Measurements from ENCODE around the gene ATG9A.

Gene ATG9A

DNA sequence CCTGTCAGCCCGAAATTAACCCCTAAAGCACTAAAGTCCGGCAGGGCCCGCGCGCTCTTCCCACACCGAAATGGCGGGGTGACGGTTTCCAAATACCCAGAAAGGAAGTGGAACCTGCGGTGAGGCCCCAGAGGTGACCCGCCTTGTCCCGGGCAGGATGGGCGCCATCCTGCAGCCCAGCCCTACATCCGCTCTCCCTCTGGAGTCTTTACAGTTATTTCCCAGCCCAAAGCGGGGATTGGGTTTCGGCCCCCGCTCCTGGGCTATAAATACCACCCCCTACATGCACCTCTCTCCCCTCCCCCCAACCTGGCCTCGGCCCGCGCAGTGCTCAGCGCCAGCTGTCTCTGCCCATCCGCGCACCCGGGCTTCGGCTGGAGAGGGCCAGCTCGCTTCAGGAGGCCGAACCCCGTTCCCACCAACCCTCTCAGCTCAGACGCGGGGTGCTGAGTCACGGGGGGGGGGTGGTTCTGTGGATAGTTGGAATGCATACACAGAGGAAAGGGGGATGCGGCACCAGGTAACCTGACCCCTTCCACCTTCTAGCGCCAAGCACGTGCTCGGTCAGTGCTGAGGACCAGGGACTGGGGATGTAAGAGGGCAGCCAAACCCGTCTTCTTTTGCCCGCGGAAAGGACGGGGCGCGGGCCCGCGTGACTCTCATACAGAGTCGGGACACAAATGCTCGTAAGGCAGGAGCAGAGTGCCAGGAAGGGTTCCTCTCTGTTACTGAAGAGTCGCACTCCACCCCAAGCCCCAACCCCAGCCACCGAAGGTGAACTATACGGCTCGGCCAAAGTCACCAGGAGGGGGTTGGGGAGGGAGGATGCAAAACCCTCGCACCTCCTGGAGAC is 23.7 kb upstream of the ATG9A start, which contains the start of gene TUBA4B:
Gene TUBA4B, plus strand, starts transcription at position 344 of the 853 bp plus-strand sequence. Its CDS starts 165 bp downstream, at position 509.
- DNase-seq: no peak

DNA sequence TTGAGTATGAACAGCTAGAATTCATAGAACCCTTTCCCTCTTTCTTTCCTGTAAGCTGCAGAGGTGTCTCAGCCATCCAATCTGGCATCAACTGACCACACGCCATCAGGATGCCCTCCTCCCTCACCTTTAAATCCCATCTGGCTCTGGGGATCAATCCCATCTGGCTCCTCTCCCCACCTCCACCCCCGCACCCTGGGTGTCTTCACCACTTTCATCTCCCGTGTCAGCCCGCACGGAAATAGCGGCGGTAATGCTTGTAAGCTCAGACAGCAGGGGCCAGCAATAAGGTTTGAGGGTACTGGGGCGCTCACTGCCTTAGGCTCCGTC is 23.1 kb upstream of the ATG9A start:
- no peak for DNase-seq

DNA sequence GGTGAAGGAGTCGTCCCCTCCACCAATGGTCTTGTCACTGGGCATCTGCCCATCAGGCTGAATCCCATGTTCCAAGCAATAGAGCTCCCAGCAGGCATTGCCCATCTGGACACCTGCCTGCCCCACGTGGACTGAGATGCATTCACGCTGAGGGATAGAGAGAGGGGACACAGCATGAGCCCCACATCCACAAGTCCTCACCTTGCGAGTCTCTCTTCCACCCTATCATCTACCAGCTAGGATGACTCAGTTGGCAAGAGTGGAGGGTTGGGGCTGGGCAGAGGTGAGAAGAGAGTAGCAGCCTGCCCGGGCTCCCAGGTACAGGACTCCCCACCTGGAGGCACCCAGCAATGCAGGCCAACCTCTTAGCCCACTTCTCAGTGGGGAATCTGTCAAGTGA is 22.6 kb upstream of the ATG9A start:
- DNase-seq: no peak

DNA sequence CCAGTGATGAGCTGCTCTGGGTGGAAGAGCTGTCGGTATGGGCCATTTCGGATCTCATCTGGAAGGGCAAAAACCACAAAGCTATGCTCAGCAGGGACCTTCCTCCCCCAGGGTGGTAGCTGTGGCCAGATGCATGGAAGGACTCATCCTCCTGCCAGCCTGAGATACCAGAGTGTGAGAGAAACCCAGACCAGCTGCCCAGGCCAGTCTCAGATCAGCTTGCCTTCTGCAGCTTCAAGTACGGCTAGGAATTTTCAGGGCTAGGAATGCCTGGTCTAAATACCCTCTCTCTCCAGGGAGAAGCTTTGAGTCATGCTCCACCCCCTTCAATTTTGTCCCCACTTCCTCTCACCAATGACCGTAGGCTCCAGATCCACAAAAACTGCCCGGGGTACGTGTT is 22.2 kb upstream of the ATG9A start:
- no peak for DNase-seq

DNA sequence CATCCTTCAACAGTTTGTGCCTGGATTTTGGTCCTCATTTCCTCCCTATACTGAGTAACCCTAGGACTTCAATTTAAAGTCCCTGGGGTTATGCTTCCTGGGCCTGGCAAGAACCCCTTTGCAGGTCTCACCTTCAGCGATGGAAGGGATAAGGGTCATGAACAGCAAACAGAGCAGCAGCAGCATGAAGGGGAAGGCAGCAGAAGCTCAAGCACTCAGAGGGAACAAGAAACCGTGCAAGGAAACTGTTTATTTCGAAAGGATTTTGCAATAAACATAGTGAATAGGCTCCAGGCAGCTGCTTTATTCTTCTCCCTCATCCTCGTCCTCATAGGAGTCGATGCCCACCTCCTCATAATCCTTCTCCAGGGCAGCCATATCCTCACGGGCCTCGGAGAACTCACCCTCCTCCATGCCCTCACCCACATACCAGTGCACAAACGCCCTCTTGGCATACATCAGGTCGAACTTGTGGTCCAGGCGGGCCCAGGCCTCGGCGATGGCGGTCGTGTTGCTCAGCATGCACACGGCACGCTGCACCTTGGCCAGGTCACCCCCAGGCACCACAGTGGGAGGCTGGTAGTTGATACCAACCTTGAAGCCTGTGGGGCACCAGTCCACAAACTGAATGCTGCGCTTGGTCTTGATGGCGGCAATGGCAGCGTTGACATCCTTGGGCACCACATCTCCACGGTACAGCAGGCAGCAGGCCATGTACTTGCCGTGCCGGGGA is 20.8 kb upstream of the ATG9A start:
- no peak for DNase-seq

DNA sequence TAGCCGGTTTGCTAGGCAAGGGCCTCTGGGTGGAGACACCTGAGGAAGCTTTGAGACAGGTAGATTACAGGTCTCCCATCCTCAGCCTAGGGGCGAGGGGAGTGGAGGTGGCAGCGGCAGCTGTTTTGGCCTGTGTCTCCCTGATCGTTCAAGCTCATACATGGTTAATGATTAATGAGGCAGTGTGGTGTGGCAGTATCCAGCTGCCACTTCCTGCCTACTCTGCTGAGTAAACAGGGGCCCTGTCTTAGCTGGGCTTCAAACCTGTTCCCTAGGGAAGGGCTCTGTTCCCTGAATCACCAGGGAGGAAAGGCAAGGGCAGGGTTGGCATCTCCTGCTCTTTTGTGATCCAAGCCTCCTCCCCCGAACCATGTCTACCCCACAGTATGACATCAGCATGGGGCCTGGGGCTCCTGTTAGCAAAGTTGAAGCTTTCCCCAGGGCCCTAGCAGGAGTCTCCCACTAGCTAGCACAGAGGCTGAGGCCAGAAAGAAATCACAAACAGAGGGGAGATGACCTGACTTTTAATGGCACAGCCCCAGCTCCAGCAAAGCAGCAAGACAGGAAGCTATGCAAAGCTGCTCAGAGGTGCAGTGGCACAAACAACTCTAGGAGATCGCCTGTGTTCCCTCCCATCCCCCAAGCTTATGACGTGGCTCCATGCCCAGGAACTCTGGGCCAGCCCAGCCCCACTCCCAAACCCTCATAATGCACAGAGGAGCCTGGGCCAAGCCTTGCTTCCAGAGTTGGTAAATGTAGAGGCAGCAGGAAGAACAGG is 20.0 kb upstream of the ATG9A start:
- DNase-seq: peak; percentile 53 to 67

DNA sequence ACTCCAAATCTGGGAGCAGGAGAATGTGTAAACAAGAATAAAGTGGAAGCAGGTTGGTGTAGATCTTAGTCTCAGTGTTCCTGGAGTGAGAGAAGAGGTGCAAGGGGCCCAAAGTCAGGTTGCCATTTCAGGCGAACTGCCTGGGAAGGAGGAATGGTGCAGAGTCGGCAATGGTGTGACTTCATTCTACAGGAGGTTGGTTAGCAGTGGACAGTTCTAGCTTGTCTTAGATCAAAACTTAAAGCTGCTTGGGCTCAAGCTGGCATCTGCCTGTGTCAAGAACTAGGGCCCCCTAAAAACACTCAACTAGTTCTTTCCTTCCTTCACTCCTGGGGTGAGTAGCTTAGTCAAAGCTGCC is 19.4 kb upstream of the ATG9A start:
- no peak for DNase-seq

DNA sequence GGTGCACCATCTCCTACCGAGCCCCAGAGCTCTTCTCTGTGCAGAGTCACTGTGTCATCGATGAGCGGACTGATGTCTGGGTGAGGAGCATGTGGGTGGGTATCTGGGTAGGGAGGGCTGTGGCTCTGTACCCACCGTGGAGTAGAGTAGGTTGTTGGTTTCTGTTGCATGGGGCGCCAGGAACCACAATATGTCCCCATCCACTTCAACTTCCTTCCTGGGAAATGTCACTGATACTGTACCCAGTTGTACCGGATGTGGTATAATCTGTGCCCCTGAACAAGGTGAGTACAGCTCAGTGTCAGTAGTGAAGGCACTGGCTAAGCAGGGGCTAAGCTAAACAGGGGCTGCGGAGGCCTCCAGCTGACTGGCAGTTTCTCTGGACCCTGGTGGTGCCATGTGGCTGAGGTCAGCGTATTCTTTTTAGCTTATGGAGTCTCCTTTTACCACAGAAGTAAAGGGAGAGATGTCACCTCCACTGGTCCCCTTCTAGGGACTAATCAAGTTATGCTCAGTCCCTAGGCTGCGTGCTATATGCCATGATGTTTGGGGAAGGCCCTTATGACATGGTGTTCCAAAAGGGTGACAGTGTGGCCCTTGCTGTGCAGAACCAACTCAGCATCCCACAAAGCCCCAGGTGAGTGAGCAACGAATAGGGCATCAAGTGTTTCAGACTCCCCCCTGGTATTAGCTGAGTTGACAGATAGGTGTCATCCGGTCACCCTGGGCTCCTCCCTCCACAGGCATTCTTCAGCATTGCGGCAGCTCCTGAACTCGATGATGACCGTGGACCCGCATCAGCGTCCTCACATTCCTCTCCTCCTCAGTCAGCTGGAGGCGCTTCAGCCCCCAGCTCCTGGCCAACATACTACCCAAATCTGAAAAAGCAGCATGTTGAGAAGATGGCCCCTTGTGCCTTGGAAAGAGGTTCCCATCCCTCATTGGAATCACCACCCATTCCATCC is 18.5 kb upstream of the ATG9A start:
- no peak for DNase-seq

DNA sequence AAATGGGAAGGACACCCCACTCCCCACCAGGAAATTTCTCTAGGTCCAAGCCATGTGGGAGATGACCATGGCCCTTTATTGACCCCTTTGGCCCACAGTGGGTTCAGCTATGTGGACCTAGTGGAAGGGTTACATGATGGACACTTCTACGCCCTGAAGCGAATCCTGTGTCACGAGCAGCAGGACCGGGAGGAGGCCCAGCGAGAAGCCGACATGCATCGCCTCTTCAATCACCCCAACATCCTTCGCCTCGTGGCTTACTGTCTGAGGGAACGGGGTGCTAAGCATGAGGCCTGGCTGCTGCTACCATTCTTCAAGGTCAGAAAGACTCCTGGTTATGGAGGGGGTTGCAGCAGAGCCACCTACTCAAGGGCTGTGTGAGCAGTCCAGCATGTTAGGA is 17.1 kb upstream of the ATG9A start:
- no peak for DNase-seq

DNA sequence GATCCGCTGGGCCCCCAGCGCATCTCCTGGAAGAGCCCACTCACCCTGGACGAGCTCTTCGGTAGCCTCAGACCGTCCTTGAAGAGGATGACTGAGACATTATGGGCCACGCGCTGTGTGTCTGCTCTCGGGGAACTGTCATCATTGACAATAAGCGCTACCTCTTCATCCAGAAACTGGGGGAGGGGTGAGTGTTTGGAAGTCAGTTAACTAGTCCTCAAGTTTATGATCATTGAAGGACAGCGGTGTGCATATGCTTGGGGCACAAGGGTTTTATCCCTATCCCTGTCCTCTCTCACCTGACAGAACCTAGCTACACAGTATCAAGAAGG is 16.4 kb upstream of the ATG9A start:
- no peak for DNase-seq

DNA sequence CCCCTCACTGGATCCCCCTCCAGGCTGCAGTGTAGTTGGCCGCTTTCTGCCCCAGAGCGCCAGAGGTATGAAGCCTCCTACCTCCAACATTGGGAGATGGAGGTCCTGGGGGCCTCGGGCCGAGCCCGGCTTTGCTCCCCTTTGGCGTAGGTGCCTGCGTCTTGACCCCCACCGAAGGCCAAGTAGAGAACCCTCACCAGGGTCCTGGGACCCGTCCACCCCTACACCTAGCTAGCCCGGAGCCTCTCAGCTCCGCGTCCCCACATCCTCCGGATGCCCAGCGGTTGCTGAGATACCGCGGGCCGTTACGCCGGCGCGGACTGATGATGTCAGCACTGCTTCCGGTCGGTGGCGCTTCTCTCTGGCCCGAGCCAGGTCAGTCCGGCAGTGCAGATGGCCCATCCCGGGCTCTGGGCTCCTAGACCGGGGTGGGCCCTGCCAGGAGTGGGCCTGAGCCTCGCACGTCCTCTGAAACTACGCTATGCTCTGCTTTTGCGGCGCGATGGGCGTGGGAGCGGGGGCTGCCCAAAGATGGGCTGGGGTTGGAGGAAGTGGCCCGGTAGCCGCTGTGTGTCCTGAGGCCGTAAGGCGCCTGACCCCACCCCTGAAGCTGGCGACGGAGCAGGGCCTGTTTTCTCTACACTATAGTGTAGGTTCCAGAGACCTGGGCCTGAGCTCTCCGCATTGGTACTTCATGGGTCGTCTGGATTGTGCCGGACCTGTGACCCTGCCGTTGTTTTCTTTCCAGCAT is 15.9 kb upstream of the ATG9A start, which contains the start of the genes GLB1L and STK16:
Gene GLB1L, minus strand, starts transcription at position 297 of the 751 bp plus-strand sequence. CDS start 1,871 bp downstream, outside the sequence.
Gene STK16, plus strand, starts transcription at position 332 of the 751 bp plus-strand sequence. CDS start 521 bp downstream, outside the sequence.
- peak; percentile 80 to 90 for DNase-seq

DNA sequence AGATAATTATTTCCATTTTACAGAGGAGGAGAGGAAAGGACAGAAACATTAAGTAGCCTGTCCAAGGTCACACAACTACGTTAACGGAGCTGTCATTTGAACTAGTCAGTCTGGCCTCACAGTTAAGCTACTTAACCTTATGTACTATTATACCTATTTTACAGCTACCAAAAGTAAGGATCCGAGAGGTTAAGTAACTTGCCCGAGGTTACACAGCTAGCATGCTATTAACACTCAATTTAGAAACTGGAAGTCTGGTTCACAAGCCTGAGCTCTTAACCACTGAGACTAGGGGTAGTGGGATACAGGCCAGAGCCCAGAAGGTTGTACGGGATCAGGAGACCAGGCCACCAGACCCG is 15.3 kb upstream of the ATG9A start:
- DNase-seq: no peak

DNA sequence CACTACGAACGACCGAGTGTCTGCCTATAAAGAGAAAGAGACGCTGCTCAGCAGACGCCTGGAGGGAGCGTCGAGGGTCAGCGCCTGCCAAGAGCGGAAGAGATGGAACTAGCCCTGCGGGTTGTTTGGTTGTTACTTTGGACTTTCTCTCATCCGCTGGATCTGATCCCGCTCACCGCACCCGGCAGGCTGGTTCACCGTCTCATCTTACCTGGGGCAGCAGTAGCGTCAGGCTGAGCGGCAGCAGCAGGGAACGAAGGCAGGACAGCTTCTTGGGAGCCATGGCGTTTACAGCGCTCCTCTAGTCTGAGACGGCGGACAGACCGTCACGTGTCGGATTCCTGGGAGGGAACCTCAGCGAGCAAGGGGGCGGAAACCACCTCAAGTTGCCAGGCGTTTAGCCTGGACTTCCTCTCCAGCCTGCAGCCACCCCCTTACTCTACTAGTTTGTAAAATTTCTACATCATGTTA is 13.9 kb upstream of the ATG9A start:
- DNase-seq: no peak

DNA sequence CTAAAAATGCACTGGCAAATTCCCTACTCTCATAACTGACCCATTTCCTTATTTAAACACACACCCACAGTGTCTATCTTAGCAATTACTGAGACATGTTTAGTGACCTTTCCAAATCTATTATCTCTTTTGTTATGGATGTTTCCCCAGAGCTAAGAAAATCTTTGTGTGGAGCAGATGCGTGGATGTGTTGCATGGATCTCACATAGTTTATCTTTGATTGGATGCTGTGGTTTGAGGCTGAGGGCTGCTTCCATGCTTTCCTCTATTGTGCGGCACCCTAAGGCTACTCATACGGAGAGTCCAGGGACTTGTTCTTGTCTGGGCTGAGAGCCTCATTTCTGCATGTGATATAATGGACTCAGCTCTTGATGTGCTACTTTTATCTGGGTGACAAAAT is 4.9 kb upstream of the ATG9A start:
- no peak for DNase-seq

DNA sequence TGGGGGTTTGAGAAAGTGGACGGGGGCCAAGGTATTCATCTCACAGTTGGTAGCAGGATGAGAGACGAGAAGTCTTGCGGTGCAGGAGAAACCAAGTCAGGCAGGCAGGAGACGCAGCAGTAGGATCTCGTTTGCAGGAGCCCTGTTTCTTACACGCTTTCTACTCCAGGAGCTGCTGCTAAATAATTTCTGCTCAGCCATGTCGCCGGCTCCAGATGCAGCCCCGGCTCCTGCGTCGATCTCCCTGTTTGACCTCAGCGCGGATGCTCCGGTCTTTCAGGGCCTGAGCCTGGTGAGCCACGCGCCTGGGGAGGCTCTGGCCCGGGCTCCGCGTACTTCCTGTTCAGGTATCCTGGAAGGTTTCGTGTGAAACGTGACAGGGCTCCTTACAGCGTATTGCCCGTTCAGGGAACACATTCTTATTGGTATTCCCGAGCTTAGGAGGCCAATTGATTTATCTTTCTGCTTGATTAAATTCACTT is 664 bp upstream of the ATG9A start:
- no peak for DNase-seq

DNA sequence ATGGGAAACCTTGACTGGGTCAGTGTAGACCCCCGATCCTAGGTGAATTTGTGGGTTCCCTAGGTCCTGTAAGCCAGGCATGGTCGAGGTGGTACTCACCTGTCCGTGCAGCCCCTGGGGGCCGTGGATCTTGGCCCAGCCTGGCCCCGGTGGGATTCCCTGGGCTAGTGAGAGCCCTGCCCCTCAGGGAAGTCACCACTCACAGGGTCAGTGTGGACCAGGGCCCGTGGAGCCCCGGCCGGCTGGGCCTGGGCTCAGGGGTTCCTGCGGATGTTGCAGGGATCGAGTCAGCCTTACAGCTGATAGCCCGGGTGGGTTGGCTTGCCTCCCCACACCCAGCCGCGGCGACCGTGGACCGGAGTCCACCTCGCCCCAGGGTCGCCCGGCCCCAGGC is 528 bp downstream of the ATG9A start:
- no peak for DNase-seq

DNA sequence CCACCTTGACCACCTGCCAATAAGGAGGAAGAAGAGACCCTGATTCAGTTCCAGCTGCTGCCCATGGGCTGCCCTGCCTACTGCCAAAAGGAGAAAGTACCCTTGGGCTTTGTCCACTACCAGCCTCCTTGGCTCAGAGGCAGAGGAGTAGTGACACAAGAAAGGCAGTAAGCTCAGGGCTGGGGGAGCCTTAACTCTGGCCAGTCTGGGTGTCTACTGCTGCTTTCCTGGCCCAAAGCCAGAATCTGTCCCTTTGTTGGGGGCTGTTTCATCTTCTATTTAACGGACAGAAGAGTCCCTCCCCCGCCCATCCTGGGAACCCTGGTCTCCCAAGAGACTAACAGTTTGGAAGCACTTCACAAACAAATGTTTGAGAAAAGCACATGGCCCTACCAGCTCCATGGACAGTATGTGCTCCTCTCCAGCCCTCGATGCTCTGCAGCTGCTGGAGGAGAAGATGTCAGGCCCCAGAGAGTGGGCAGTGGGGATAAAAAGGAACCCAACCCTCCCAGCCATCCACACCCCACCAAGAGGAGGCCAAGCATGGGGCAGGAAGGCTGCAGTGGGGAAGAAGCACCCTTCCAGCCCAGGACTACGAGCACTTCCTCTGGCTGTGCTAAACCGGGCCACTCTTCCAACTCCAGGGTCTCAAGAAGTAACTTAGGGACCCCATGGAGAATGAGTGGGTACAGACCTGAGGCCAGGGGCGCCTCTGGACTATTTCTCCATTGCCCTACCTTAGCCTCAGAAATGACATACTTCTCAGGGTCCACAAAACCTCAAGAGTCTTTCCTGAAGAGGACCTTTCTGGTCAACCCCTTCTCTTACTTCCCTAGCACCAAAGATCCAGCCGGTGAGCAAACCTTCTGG is 1.2 kb downstream of the ATG9A start:
- no peak for DNase-seq

DNA sequence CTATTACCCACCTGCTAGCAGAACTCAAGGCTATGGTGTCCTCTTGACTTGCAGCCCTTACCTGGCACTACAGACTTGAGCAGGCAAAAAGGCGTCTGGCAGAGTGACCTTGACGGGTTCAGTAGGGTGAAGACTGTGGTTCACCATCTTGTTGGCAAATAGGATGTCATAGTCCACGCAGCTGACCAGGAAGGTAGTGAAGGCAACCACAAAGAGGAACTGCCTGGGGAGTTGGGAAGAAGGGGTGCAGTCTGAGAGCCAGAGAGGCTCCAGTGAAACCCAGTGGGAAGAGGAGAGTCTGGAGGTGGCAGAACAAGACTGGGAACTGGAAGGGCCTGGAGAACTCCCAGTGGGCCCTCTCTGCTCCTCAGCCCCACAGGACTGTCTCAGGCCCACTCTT is 4.1 kb downstream of the ATG9A start:
- DNase-seq: no peak

DNA sequence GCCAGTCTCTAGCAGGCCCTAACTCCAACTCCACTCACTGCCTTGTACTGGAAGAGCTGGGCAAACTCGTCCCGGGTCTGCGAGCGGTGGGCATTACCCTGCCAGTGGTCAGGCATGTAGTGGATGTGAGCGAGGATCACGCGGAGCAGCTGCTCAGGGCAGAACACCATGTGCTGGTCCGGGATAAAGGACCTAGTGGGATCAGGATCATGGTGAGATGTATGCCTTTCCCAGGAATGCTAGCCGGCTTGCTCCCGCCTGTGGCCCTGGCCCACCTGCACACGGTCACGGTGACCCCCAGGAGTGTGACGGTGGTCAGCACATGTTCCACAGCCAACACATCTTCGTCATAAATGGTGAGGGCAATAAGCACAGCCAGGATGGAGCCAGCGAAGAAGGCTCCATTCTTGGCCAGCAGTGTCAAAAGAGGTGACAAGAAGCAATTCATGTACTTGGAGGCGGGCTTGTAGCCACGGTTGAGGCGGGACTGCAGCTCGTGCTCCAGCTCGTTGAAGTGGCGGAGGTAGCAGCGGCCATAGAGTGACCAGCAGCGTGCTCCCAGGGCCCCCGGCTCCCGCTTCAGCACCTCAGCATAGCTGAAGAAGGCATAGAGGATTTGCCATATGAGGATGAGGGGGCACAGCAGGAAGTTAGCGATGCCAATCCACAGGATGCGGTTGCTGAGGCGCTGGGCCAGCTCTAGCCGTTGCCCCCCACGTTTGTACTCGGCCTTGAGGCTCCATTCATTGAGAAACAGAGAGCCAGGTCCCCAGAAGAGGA is 5.4 kb downstream of the ATG9A start:
- no peak for DNase-seq
